Mucosa of gallbladder (tissue), 1 donor: ENCODE results near the gene ATG16L2. TPM values are rescaled to one million over a fixed set of nuclear protein-coding genes. Genes with fewer than 3 reads are reported as not detected.

Source experiments
- total RNA-seq: library from RNA; stranded (reverse); gene quantifications from one replicate; pipeline ENCODE4 v1.2.1, GENCODE V29; 2021
- donor health status: DM: no; HTN: no; CAD: no.

The ATG16L2 gene
- total RNA-seq, 1 donor from 2014 or later = 62.2 TPM

Other genes starting within 250 kb of the ATG16L2 start
- 23.7 TPM for gene PDE2A, start 140.0 kb upstream of the ATG16L2 start, total RNA-seq
- 129 TPM for gene ARAP1, start 62.0 kb upstream of the ATG16L2 start, total RNA-seq
- 540 TPM for gene STARD10, start 20.4 kb upstream of the ATG16L2 start, total RNA-seq